Measurements from ENCODE around the gene ADARB2. TPM values are rescaled to one million over a fixed set of nuclear protein-coding genes. Genes with fewer than 3 reads are reported as not detected.
A peak's percentile ranks its signal among the peaks of the same experiment; 100 is the strongest.

The ADARB2 gene
- total RNA-seq, 2 experiments from 2014 or later = 2.5 to 3.0 TPM

DNA sequence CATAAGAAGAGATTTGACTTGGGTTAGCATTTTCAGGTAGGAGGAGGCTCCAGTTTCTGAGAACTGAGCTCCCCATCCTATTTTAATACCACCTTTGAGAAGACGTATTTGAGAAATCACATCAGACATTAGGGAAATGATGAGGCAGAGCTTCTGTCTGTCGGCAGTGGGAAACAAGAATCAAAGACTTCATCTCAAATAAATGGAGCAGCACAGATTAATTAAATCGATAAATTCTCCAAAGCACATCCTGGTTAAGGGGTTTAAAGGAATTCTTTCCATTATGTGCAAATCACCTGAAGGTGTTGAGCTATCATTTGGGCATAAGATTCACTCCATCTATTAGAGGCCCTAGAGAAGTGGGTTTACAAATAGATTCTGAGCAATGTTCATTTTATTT, 7.6 kb downstream of the ADARB2 start:
- Mint-ChIP-seq H3K27me3 (peaks cover 21% of the 10 kb centered on the region), H3K4me3 (no peak overlapping the region), H3K36me3 (ENCODE audit: low read depth) (no peaks in the 10 kb centered on the region), H3K9me3 (no peaks in the 10 kb centered on the region), H3K4me1 (no peaks in the 10 kb centered on the region), H3K27ac (no peak overlapping the region)
- DNase-seq = no peak
- CTCF ChIA-PET = no interaction called here
- POLR2A ChIA-PET = no interaction called here

DNA sequence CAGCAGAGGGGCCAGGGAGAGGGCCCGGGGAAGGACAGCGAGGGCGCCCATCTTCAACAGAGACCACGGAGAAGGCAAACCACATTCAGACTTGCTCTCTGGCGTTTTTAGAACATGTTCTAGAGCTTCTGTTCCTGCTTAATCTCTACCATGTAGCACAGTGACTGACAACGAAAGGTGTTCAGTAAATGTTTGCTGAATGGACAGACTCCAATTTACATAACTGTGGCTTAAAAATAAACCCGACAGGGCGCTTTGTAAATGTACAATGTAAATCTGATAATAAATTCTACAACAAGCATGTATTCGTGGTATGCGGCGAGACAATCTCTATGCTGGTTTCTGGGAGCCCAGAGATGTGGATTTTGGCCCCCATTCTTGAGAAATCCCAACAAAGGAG, 10.5 kb downstream of the ADARB2 start:
- H3K4me1 Mint-ChIP-seq = no peaks in the 10 kb centered on the region
- H3K27ac Mint-ChIP-seq = no peak overlapping the region
- ChIA-PET POLR2A (no interaction called here), CTCF (no interaction called here)
- H3K36me3 Mint-ChIP-seq (ENCODE audit: low read depth) = no peaks in the 10 kb centered on the region
- no peaks in the 10 kb centered on the region for H3K9me3 Mint-ChIP-seq
- H3K27me3 Mint-ChIP-seq = peaks cover 5% of the 10 kb centered on the region
- no peak for DNase-seq
- H3K4me3 Mint-ChIP-seq = no peak overlapping the region

DNA sequence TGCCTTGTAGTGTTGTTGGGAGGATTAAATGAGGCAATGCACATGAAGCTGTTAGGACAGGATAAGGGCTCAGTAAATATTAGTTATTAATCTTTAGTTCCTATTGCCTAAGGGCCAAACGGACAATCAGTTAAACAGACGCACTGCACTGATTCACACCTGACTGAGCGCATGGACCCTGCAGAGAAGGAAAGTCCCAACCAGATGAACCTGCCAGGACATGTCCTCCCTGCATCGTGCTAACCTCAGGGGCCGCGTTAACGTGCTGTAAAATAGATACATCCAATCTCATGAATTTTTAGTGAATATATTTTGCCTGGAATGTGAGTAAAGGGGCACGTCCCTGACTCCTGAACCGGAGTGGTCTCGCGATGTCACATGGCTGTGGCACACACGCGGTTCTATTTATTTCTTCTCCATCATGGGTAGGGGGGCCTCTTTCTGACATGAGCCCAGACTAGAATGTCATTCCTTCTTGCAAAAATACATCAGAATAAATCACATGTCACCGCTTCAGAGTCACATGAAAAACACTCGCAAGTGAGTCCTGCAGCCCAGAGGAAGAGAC, 12.3 kb downstream of the ADARB2 start:
- no peaks in the 10 kb centered on the region for H3K27me3 Mint-ChIP-seq
- POLR2A ChIA-PET = no interaction called here

DNA sequence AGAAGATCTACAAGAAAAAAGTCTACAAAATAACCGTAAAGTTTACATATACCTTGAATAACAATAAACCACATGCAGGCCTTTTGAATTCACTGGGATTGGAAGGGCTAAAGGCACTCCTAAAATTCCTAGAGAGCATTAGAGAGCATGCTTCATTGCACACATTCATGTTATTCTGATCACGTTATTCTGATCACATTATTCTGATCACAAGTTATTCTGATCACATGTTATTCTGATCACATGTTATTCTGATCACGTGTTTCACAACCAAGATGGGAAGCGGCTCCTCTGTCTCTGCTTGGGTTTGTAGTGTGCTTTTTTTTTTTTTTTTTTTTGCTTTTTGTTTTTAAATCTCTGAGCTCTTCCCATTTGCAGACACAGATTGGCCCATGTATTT, 20.5 kb downstream of the ADARB2 start:
- Mint-ChIP-seq H3K4me3 (no peak overlapping the region), H3K36me3 (ENCODE audit: low read depth) (no peaks in the 10 kb centered on the region), H3K27ac (no peak overlapping the region), H3K9me3 (no peaks in the 10 kb centered on the region), H3K27me3 (peaks cover 9% of the 10 kb centered on the region), H3K4me1 (no peaks in the 10 kb centered on the region)
- ChIA-PET CTCF (no interaction called here), POLR2A (no interaction called here)
- DNase-seq = no peak

More for the DNA sequence above, 12.3 kb downstream of the ADARB2 start:
- H3K9me3 Mint-ChIP-seq = no peaks in the 10 kb centered on the region
- H3K27ac Mint-ChIP-seq = no peak overlapping the region
- CTCF ChIA-PET = no interaction called here
- DNase-seq = no peak
- no peaks in the 10 kb centered on the region for H3K36me3 Mint-ChIP-seq (ENCODE audit: low read depth)
- H3K4me1 Mint-ChIP-seq = no peaks in the 10 kb centered on the region
- H3K4me3 Mint-ChIP-seq = no peak overlapping the region

DNA sequence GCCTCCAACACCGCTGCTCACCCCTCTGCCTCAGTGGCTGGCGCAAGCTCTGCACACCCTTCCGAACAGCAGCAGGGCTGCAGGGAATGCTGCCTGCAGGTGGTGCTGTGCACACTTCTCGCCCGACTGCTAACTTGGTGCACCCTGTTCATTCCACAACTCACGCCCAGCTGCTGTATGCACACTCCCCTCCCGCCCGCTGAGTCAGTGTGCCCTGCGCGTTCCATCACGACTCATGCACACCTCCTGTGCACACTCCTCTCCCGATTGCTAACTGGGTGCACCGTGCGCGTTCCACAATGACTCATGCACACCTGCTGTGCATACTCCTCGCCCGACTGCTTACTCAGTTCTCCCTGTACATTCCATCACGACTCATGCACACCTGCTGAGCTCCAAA, 21.5 kb downstream of the ADARB2 start:
- Mint-ChIP-seq H3K27ac (no peak overlapping the region), H3K4me3 (no peak overlapping the region), H3K36me3 (ENCODE audit: low read depth) (no peaks in the 10 kb centered on the region), H3K9me3 (no peaks in the 10 kb centered on the region), H3K27me3 (peaks cover 9% of the 10 kb centered on the region), H3K4me1 (no peaks in the 10 kb centered on the region)
- ChIA-PET POLR2A (no interaction called here), CTCF (no interaction called here)
- DNase-seq = no peak

DNA sequence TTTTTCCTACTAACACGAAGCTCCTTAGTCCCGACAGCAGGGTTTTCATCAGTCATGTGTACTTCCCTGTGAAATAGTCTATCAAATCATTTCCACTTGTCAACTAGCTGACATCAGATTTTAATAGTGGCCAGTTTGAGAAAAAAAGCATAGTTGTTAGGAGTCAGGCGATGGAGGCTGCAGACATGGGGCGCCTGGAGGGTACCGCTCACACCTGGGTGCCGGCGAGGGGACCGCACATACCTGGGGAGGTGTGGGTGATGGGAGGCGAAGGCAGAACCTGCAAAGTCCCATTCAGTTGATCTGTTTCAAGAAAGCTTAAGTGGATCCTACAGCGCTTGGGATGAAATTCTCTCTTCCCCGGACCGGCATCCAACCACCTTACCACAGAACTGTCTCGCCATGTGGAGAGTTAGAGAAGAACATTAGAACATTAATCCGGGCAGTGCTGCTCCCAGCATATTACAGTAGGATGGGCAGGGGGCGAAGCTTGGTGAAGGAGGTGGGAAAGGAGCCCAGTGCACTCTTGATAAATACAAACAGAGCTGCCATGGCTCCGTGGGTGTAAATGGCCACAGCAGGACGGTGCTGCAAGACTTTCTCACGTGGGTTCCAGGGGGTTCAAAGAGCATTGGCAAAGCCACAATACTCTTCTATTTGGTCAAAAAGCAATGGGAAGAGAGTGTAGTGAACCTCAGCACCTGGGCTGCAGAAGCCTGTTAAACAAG, 24.2 kb downstream of the ADARB2 start:
- H3K4me3 Mint-ChIP-seq = no peak overlapping the region
- H3K27me3 Mint-ChIP-seq = peaks cover 18% of the 10 kb centered on the region

DNA sequence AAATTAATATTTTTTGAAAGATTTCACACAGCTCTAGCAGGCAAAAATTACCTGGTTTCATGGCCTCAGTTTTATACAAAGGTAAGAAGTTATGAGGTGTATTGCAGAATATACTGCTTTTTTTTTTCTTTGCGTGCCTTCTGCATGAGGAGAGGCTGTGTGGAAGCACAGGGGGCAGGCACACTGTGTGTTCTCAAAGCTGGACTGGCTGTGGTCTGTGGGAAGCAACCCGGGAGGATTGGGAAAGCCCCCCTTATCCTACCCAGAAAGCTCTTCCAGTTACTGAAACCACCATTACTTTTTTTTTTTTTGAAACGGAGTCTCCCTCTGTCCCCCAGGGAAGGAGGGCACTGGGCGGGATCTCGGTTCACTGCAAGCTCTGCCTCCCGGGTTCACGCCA, 25.0 kb downstream of the ADARB2 start:
- H3K9me3 Mint-ChIP-seq = peaks cover 8% of the 10 kb centered on the region
- H3K27ac Mint-ChIP-seq = no peak overlapping the region
- H3K36me3 Mint-ChIP-seq (ENCODE audit: low read depth) = no peaks in the 10 kb centered on the region
- ChIA-PET POLR2A (no interaction called here), CTCF (no interaction called here)
- H3K4me3 Mint-ChIP-seq = no peak overlapping the region
- peaks cover 3% of the 10 kb centered on the region for H3K4me1 Mint-ChIP-seq
- DNase-seq = no peak
- peaks cover 17% of the 10 kb centered on the region for H3K27me3 Mint-ChIP-seq

More for the DNA sequence above, 24.2 kb downstream of the ADARB2 start:
- Mint-ChIP-seq H3K4me1 (no peaks in the 10 kb centered on the region), H3K9me3 (peaks cover under 1% of the 10 kb centered on the region), H3K27ac (no peak overlapping the region), H3K36me3 (ENCODE audit: low read depth) (no peaks in the 10 kb centered on the region)
- POLR2A ChIA-PET = no interaction called here
- CTCF ChIA-PET = no interaction called here
- DNase-seq = no peak

DNA sequence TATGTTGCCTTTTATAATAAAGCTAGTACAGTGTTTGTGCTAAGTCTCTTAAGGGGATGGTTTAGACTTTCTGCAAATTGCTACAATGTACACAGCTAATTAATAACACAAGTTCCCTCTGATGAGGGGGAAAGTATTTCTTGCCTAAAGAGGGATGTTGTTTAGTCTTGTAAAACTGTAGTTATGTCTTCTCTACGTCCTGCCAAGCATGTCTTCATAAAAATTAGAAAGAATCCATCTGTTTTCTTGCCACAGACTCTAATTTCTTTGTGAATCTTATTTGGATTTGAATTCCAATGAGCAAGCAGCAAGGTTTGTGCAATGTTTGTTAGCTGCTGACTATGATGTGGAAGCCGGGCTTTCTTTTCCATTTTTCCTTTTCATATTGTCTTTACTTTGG, 28.2 kb downstream of the ADARB2 start:
- Mint-ChIP-seq H3K9me3 (peaks cover 21% of the 10 kb centered on the region), H3K4me3 (no peak overlapping the region), H3K36me3 (ENCODE audit: low read depth) (no peaks in the 10 kb centered on the region), H3K27me3 (peaks cover 10% of the 10 kb centered on the region), H3K4me1 (peaks cover 9% of the 10 kb centered on the region), H3K27ac (no peak overlapping the region)
- ChIA-PET CTCF (no interaction called here), POLR2A (no interaction called here)
- DNase-seq = no peak

DNA sequence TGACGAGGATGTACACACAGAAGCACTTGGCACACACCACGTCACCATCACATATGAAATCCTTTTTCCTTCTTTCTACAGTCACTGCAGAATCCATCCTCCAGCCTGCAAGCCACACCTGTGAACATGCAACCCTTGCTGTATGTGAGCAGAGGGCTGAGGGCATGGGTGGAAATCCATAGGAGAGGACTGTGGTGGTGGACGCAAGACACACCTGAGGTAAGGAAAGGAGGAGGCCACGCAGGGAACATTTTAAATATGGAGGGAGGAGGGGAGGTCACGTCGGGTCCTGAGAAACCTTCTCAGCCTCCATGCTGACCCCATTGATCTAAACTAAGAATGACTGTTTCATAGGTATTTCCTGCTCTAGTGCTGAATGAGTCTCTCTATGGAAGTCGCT, 28.6 kb downstream of the ADARB2 start:
- POLR2A ChIA-PET = no interaction called here
- no peak for DNase-seq
- H3K36me3 Mint-ChIP-seq (ENCODE audit: low read depth) = no peaks in the 10 kb centered on the region
- peaks cover 21% of the 10 kb centered on the region for H3K9me3 Mint-ChIP-seq
- no peak overlapping the region for H3K27ac Mint-ChIP-seq
- H3K4me3 Mint-ChIP-seq = no peak overlapping the region
- CTCF ChIA-PET = no interaction called here
- H3K4me1 Mint-ChIP-seq = peaks cover 9% of the 10 kb centered on the region
- peaks cover 10% of the 10 kb centered on the region for H3K27me3 Mint-ChIP-seq

DNA sequence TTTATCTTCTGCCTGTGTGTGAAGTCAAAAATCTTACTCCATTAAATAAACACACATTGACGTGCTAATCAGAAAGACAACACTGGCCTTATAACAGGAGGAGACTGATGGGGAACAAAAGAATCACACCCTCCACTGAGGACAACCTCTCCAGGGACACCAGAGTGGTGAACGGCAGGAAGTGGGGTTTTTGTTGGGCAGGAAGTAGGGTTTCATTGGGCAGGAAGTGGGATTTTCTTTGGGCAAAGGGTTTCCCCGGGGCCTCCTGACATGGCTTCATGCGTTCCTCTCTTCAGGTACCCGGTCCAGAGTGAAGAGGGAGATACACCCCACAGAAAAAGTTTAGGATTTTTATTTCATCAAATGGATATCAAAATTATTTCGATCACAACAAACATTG, 30.6 kb downstream of the ADARB2 start:
- POLR2A ChIA-PET = no interaction called here
- H3K4me3 Mint-ChIP-seq = no peak overlapping the region
- no peak for DNase-seq
- H3K36me3 Mint-ChIP-seq (ENCODE audit: low read depth) = no peaks in the 10 kb centered on the region
- peaks cover 17% of the 10 kb centered on the region for H3K27me3 Mint-ChIP-seq
- peaks cover 9% of the 10 kb centered on the region for H3K4me1 Mint-ChIP-seq
- H3K9me3 Mint-ChIP-seq = peaks cover 28% of the 10 kb centered on the region
- CTCF ChIA-PET = no interaction called here
- H3K27ac Mint-ChIP-seq = peak overlapping the region; percentile 23

DNA sequence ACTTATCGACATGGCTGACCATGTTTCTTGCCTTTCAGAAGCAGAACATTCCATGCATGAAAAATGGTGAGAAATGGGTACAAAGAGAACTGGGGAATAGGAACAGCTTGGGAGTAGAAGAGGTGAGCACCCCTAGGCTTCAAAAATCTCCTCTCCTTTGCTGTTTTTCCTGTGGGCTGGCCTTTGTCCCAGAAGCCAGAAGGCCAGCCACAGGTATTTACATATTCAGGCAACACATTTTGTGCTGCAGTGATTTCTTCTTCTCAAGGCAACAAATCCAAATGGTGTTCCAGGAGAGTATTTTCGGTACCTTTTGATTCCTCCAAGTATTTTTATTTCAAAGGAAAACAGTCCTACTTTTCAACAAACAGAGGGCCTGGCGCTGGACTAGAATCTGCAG, 31.1 kb downstream of the ADARB2 start:
- no peak overlapping the region for H3K27ac Mint-ChIP-seq
- H3K9me3 Mint-ChIP-seq = peaks cover 28% of the 10 kb centered on the region
- no peak overlapping the region for H3K4me3 Mint-ChIP-seq
- H3K36me3 Mint-ChIP-seq (ENCODE audit: low read depth) = no peaks in the 10 kb centered on the region
- DNase-seq = no peak
- ChIA-PET CTCF (no interaction called here), POLR2A (no interaction called here)
- H3K27me3 Mint-ChIP-seq = peaks cover 17% of the 10 kb centered on the region
- H3K4me1 Mint-ChIP-seq = peaks cover 9% of the 10 kb centered on the region

DNA sequence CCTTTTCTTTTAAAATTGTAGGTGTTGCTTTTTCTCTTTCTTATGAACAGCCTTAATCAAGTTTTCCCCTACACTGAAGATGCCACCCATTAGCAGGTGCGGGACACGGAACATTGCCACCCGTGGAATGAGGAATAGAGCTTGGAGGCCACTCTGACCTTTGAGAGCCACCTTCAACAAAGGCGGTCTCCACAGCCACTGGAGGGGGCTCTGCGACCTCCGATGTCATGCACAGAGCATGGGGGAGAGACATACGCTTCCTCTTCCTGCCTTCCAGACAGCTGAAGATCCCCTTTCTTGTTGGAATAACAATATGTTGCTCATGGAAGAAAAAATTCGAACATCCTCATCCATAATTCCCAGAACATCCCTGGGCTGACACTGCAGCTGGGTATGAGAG, 39.1 kb downstream of the ADARB2 start:
- ChIA-PET POLR2A (no interaction called here), CTCF (no interaction called here)
- peaks cover 22% of the 10 kb centered on the region for H3K9me3 Mint-ChIP-seq
- peaks cover 9% of the 10 kb centered on the region for H3K27me3 Mint-ChIP-seq
- no peaks in the 10 kb centered on the region for H3K36me3 Mint-ChIP-seq (ENCODE audit: low read depth)
- no peak overlapping the region for H3K27ac Mint-ChIP-seq
- no peak overlapping the region for H3K4me3 Mint-ChIP-seq
- H3K4me1 Mint-ChIP-seq = no peaks in the 10 kb centered on the region
- no peak for DNase-seq

DNA sequence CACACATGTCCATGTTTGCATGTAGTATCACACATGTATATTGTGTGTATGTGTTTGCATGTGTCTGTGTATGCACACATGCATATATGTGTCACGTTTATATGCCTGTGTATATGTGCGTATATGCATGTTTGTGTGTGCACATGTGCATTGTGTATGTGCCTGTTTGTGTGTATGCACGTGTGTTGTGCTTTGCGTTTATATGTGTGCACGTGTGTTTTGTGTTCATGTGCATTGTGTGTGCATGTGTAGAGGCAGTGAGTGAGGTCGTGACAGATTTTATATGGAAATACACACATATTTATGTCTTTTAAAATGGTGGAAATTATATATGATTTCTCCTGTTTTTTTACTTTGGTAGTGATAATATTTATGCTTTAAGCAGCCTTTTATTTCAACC, 41.2 kb downstream of the ADARB2 start:
- Mint-ChIP-seq H3K4me3 (no peak overlapping the region), H3K9me3 (peaks cover 14% of the 10 kb centered on the region), H3K36me3 (ENCODE audit: low read depth) (no peaks in the 10 kb centered on the region), H3K27me3 (peaks cover 2% of the 10 kb centered on the region), H3K27ac (no peak overlapping the region), H3K4me1 (no peaks in the 10 kb centered on the region)
- no peak for DNase-seq
- ChIA-PET CTCF (no interaction called here), POLR2A (no interaction called here)

DNA sequence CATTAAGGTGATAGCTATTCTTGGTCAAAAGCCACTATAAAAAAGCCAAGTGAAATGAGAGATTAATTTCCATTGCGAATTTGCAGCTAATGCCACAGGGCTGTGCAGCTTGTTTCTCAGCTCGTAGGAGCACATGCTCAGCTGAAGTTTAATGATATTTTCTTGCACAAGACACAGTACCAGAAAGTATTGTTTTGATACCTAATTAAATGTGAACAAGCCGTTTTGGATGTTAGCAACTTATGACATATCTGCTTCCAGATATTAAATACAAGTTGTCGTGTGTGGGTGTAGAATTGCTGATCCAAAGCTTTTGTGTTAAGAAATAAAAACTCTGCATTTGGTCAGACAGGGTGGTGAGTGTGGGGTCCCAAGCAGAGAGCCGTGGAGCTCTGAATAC, 47.2 kb downstream of the ADARB2 start:
- H3K4me3 Mint-ChIP-seq = no peak overlapping the region
- ChIA-PET CTCF (interaction anchor here (1.0 kb wide), 1 partner anchor 13 kb away, joined by 3 read pairs; no protein-coding TSS in a partner anchor), POLR2A (no interaction called here)
- H3K36me3 Mint-ChIP-seq (ENCODE audit: low read depth) = no peaks in the 10 kb centered on the region
- DNase-seq = no peak
- peaks cover 2% of the 10 kb centered on the region for H3K9me3 Mint-ChIP-seq
- no peaks in the 10 kb centered on the region for H3K4me1 Mint-ChIP-seq
- H3K27me3 Mint-ChIP-seq = no peaks in the 10 kb centered on the region
- H3K27ac Mint-ChIP-seq = no peak overlapping the region
